H9 (cell line): ENCODE results near the gene DAD1. TPM values are rescaled to one million over a fixed set of nuclear protein-coding genes. Genes with fewer than 3 reads are reported as not detected.

Source experiments
- DNase-seq: peaks from one replicate; pipeline ENCODE4 v3.0.0-alpha.2; 2017
- H2AFZ ChIP-seq: one replicate; pipeline ENCODE4 v1.6.1; 2013; ENCODE audit warnings: mild to moderate bottlenecking, low read length, control low read depth, moderate library complexity
- H2AK5ac ChIP-seq: 2 replicates; pipeline ENCODE4 v1.6.1; 2013; ENCODE audit warnings: low read length, control low read depth, mixed read lengths; ENCODE audit not compliant: insufficient read length
- H2BK120ac ChIP-seq: one replicate; pipeline ENCODE4 v1.6.1; 2013; ENCODE audit warnings: low read depth, mild to moderate bottlenecking, low read length, control low read depth, inconsistent platforms; ENCODE audit not compliant: poor library complexity, severe bottlenecking
- H2BK12ac ChIP-seq: 2 replicates; pipeline ENCODE4 v1.6.1; 2013; ENCODE audit warnings: low read length, control low read depth, mixed read lengths, low read depth; ENCODE audit not compliant: insufficient read length
- H2BK15ac ChIP-seq: 2 replicates; pipeline ENCODE4 v1.6.1; 2013; ENCODE audit warnings: low read depth, low read length, control low read depth
- H2BK20ac ChIP-seq: one replicate; pipeline ENCODE4 v1.6.1; 2013; ENCODE audit warnings: low read depth, mild to moderate bottlenecking, low read length, control low read depth, inconsistent platforms; ENCODE audit not compliant: poor library complexity, severe bottlenecking
- H2BK5ac ChIP-seq: 2 replicates; pipeline ENCODE4 v1.6.1; 2013; ENCODE audit warnings: low read length, control low read depth, mixed read lengths; ENCODE audit not compliant: insufficient read length
- H3K14ac ChIP-seq: 2 replicates; pipeline ENCODE4 v1.6.1; 2013; ENCODE audit warnings: low read length, control low read depth; ENCODE audit not compliant: insufficient read depth
- H3K18ac ChIP-seq: 2 replicates; pipeline ENCODE4 v1.6.1; 2013; ENCODE audit warnings: low read depth, mild to moderate bottlenecking, mixed read lengths, low read length, control low read depth; ENCODE audit not compliant: insufficient read length
- H3K23ac ChIP-seq: 2 replicates; pipeline ENCODE4 v1.6.1; 2013; ENCODE audit warnings: low read length, control low read depth, mixed read lengths, low read depth; ENCODE audit not compliant: insufficient read length
- H3K23me2 ChIP-seq: 2 replicates; pipeline ENCODE4 v1.6.1; 2013; ENCODE audit warnings: low read depth, mild to moderate bottlenecking, mixed read lengths, low read length, control low read depth; ENCODE audit not compliant: insufficient read length, poor library complexity, severe bottlenecking
- H3K27ac ChIP-seq: 2 replicates; pipeline ENCODE4 v1.5.1; 2013; ENCODE audit warnings: low read length, control low read depth, mixed read lengths, low read depth; ENCODE audit not compliant: insufficient read length
- H3K27me3 ChIP-seq: 2 replicates; pipeline ENCODE4 v1.6.1; 2013; ENCODE audit warnings: low read length, control low read depth, inconsistent platforms; ENCODE audit not compliant: insufficient read depth
- H3K4ac ChIP-seq: 2 replicates; pipeline ENCODE4 v1.6.1; 2013; ENCODE audit warnings: low read depth, mild to moderate bottlenecking, control low read depth, inconsistent platforms, low read length, moderate library complexity
- H3K4me1 ChIP-seq: 2 replicates; pipeline ENCODE4 v1.6.1; 2013; ENCODE audit warnings: low read length, control low read depth, inconsistent platforms; ENCODE audit not compliant: insufficient read depth
- H3K4me2 ChIP-seq: 2 replicates; pipeline ENCODE4 v1.6.1; 2013; ENCODE audit warnings: low read length, control low read depth, mixed read lengths; ENCODE audit not compliant: insufficient read length, insufficient read depth
- H3K56ac ChIP-seq: 2 replicates; pipeline ENCODE4 v1.6.1; 2013; ENCODE audit warnings: low read depth, mild to moderate bottlenecking, mixed read lengths, low read length, control low read depth; ENCODE audit not compliant: insufficient read length
- H3K79me1 ChIP-seq: 2 replicates; pipeline ENCODE4 v1.6.1; 2013; ENCODE audit warnings: low read depth, mild to moderate bottlenecking, moderate library complexity, low read length, control low read depth, inconsistent platforms; ENCODE audit not compliant: insufficient read depth, poor library complexity, severe bottlenecking
- H3K79me2 ChIP-seq: 2 replicates; pipeline ENCODE4 v1.6.1; 2013; ENCODE audit warnings: low read length, control low read depth, inconsistent platforms; ENCODE audit not compliant: insufficient read depth
- H3K9ac ChIP-seq: 2 replicates; pipeline ENCODE4 v1.6.1; 2013; ENCODE audit warnings: low read length, control low read depth, mixed read lengths; ENCODE audit not compliant: insufficient read length; ENCODE audit errors: extremely low read depth
- H3K9me3 ChIP-seq: one replicate; pipeline ENCODE4 v1.6.1; 2013; ENCODE audit warnings: low read depth, low read length, inconsistent platforms; ENCODE audit not compliant: control insufficient read depth
- H3T11ph ChIP-seq: one replicate; pipeline ENCODE4 v1.6.1; 2013; ENCODE audit warnings: mild to moderate bottlenecking, low read length, control low read depth, inconsistent platforms
- H4K20me1 ChIP-seq: one replicate; pipeline ENCODE4 v1.6.1; 2013; ENCODE audit not compliant: control insufficient read depth, insufficient read length, insufficient read depth
- H4K5ac ChIP-seq: 2 replicates; pipeline ENCODE4 v1.6.1; 2013; ENCODE audit warnings: low read depth, mild to moderate bottlenecking, mixed read lengths, low read length, control low read depth; ENCODE audit not compliant: insufficient read length
- H4K8ac ChIP-seq: replicated peaks from 2 replicates; pipeline ENCODE4 v1.6.1; 2013; ENCODE audit warnings: low read length, control low read depth, mixed read lengths, low read depth; ENCODE audit not compliant: insufficient read length
- H4K91ac ChIP-seq: 2 replicates; pipeline ENCODE4 v1.6.1; 2013; ENCODE audit warnings: low read depth, mild to moderate bottlenecking, moderate library complexity, mixed read lengths, low read length, control low read depth; ENCODE audit not compliant: insufficient read length
- H3K27ac Mint-ChIP-seq, 3 experiments: 2 replicates in 2 of 3; 3 replicates in 1 of 3; pipeline ENCODE4 v1.8.0; 2020 to 2021; ENCODE audit warnings: mixed read lengths in 3 of 3, mild to moderate bottlenecking in 1 of 3, moderate library complexity in 1 of 3
- H3K27me3 Mint-ChIP-seq: 2 replicates; pipeline ENCODE4 v1.8.0; 2021; ENCODE audit warnings: low read depth, mild to moderate bottlenecking, moderate library complexity, mixed read lengths
- H3K36me3 Mint-ChIP-seq, 3 experiments: 2 replicates in 2 of 3; 3 replicates in 1 of 3; pipeline ENCODE4 v1.8.0; 2020 to 2021; ENCODE audit warnings: low read depth in 3 of 3, mixed read lengths in 3 of 3; ENCODE audit not compliant: insufficient read depth in 1 of 3
- H3K4me1 Mint-ChIP-seq, 2 experiments: 2 replicates each; pipeline ENCODE4 v1.8.0; 2020; ENCODE audit warnings: mixed read lengths in 2 of 2
- H3K4me3 Mint-ChIP-seq, 2 experiments: 2 replicates in 1 of 2; 3 replicates in 1 of 2; pipeline ENCODE4 v1.8.0; 2020 to 2021; ENCODE audit warnings: mild to moderate bottlenecking in 2 of 2, mixed read lengths in 2 of 2, moderate library complexity in 1 of 2
- H3K9me3 Mint-ChIP-seq, 2 experiments: 2 replicates in 1 of 2; 3 replicates in 1 of 2; pipeline ENCODE4 v1.8.0; 2020; ENCODE audit warnings: mild to moderate bottlenecking in 2 of 2, mixed read lengths in 2 of 2, moderate library complexity in 1 of 2
- CTCF ChIP-seq: fragments of 200-600 bp; sonication (generic); conservative IDR thresholded peaks from 3 replicates; pipeline ENCODE4 v1.8.0; 2021; ENCODE audit warnings: antibody characterized with exemption, mild to moderate bottlenecking
- WGBS: extraction: QIAGEN DNeasy Blood & Tissue Kit; methylation state at CpG from one replicate; pipeline ENCODE4 v1.1.7; 2013; ENCODE audit warnings: missing lambda C conversion rate, low lambda C conversion rate, mixed read lengths; ENCODE audit not compliant: insufficient read length; ENCODE audit errors: extremely low coverage; 5-methylcytosine and 5-hydroxymethylcytosine counted together
- total RNA-seq: library from RNA; stranded (reverse); gene quantifications from 2 replicates; pipeline ENCODE4 v1.2.1, GENCODE V29; 2021

The DAD1 gene
- total RNA-seq, 1 experiment from 2014 or later, result 127 TPM

- no CpG with 5 or more reads among the region's 2 CpGs for WGBS
- H3K27me3 Mint-ChIP-seq, result no peaks in the 10 kb centered on the region
Observed at GRCh38 chr14:22533057-22533704, 55.8 kb downstream of the DAD1 start.

More at GRCh38 chr14:22533057-22533704, 55.8 kb downstream of the DAD1 start:
- no peak overlapping the region for H3T11ph ChIP-seq
- H2AFZ ChIP-seq, result no peak overlapping the region
- no peak overlapping the region for H3K4ac ChIP-seq
- H3K23ac ChIP-seq, result no peak overlapping the region
- no peaks in the 10 kb centered on the region for H3K79me2 ChIP-seq
- Mint-ChIP-seq H3K27ac (no peak overlapping the region), H3K4me3 (no peak overlapping the region), H3K9me3 (0 out of 5 replicates have a peak, but pooled peaks cover 0 to 2% of the 10 kb centered on the region in 2 experiments), H3K36me3 (no peaks in the 10 kb centered on the region), H3K4me1 (peaks cover 0 to 11% of the 10 kb centered on the region in 2 experiments; a peak in 3 of 4 replicates)
- no peak for DNase-seq
- no peak overlapping the region for H4K8ac ChIP-seq
- H3K18ac ChIP-seq, result no peak overlapping the region
- H2BK15ac ChIP-seq, result no peak overlapping the region
- no peak overlapping the region for H2BK12ac ChIP-seq
- no peak overlapping the region for H2BK20ac ChIP-seq
- H3K79me1 ChIP-seq, result no peaks in the 10 kb centered on the region
- no peak overlapping the region for H4K91ac ChIP-seq
- no peak overlapping the region for H3K14ac ChIP-seq
- H3K4me1 ChIP-seq, result no peaks in the 10 kb centered on the region
- no peak overlapping the region for H2BK5ac ChIP-seq
- no peak overlapping the region for H4K5ac ChIP-seq
- no peaks in the 10 kb centered on the region for H3K23me2 ChIP-seq
- H3K9me3 ChIP-seq, result no peaks in the 10 kb centered on the region
- no peak overlapping the region for H2BK120ac ChIP-seq
- no peaks in the 10 kb centered on the region for H3K27me3 ChIP-seq
- TF ChIP-seq CTCF, result no peak
- H3K27ac ChIP-seq, result no peak overlapping the region
- no peak overlapping the region for H2AK5ac ChIP-seq
- no peak overlapping the region for H3K9ac ChIP-seq
- no peak overlapping the region for H3K56ac ChIP-seq
- H3K4me2 ChIP-seq, result no peak overlapping the region
- no peaks in the 10 kb centered on the region for H4K20me1 ChIP-seq
